Muscle of leg (tissue), 11 donors: Measurements from ENCODE around the gene CYP17A1. TPM values are rescaled to one million over a fixed set of nuclear protein-coding genes. Genes with fewer than 3 reads are reported as not detected.
"Not testable (repeated sequence)": the region's sequence is repeated elsewhere in the genome, so short reads cannot be mapped to it uniquely, and the experiment has no call there.

ENCODE experiments used
- DNase-seq: peaks from one replicate; pipeline ENCODE4 v3.0.0; 2013
- H3K27ac ChIP-seq: one replicate; pipeline ENCODE4 v1.5.1; 2013; ENCODE audit warnings: mild to moderate bottlenecking, low read length, control low read depth
- H3K27me3 ChIP-seq: one replicate; pipeline ENCODE4 v1.6.1; 2013; ENCODE audit warnings: low read length; ENCODE audit not compliant: control insufficient read depth, insufficient read depth
- H3K36me3 ChIP-seq: one replicate; pipeline ENCODE4 v1.6.1; 2013; ENCODE audit warnings: low read length; ENCODE audit not compliant: control insufficient read depth, insufficient read depth
- H3K4me1 ChIP-seq: one replicate; pipeline ENCODE4 v1.6.1; 2013; ENCODE audit warnings: low read length; ENCODE audit not compliant: control insufficient read depth, insufficient read depth
- H3K4me3 ChIP-seq: one replicate; pipeline ENCODE4 v1.5.1; 2013; ENCODE audit warnings: low read length, control low read depth
- H3K9me3 ChIP-seq: replicated peaks from 2 replicates; pipeline ENCODE4 v1.6.1; 2013; ENCODE audit warnings: low read depth, low read length; ENCODE audit not compliant: control insufficient read depth
- WGBS: methylation state at CpG from one replicate; pipeline ENCODE4 v1.1.5; 2013; ENCODE audit warnings: missing lambda C conversion rate; ENCODE audit not compliant: insufficient coverage; 5-methylcytosine and 5-hydroxymethylcytosine counted together
- polyA plus RNA-seq, 8 donors: library from polyadenylated mRNA; unstranded; fragments of 120-200 nt; gene quantifications; one replicate each; pipeline versions ENCODE4 v1.2.1 to v1.2.3, GENCODE V29; 2013; ENCODE audit warnings: inconsistent platforms in 1 of 8, low replicate concordance in 1 of 8; ENCODE audit not compliant: insufficient read length in 8 of 8, insufficient read depth in 1 of 8
- total RNA-seq: library from RNA; stranded (reverse); fragments of 120-200 nt; gene quantifications from one replicate; pipeline ENCODE4 v1.2.4, GENCODE V29; 2013

CYP17A1 gene
- total and polyA plus RNA-seq, 9 donors: 0.17 to 2.0 (median 0.97) TPM; not detected in 1

- not testable (repeated sequence) for H3K27ac ChIP-seq, H3K4me3 ChIP-seq, H3K9me3 ChIP-seq, DNase-seq, H3K27me3 ChIP-seq
- Histone ChIP-seq H3K36me3 (peaks cover 11% of the 10 kb centered on the region), H3K4me1 (peaks cover 26% of the 10 kb centered on the region)
- 100% methylated on average over 1 of the region's 5 CpGs for WGBS
Observed at GRCh38 chr10:102820008-102820407, 17.2 kb downstream of the CYP17A1 start.

- no peaks in the 10 kb centered on the region for H3K9me3 ChIP-seq
- DNase-seq: peak; percentile 65
- peaks cover 33% of the 10 kb centered on the region for H3K4me1 ChIP-seq
- peak overlapping the region; percentile 62 for H3K27ac ChIP-seq
- WGBS: 56% methylated on average over 3 of the region's 6 CpGs
- peaks cover 20% of the 10 kb centered on the region for H3K36me3 ChIP-seq
- H3K4me3 ChIP-seq: no peak overlapping the region
- no peaks in the 10 kb centered on the region for H3K27me3 ChIP-seq
Observed at GRCh38 chr10:102819054-102819453, 18.2 kb downstream of the CYP17A1 start.

- Histone ChIP-seq H3K4me1 (peaks cover 52% of the 10 kb centered on the region), H3K9me3 (no peaks in the 10 kb centered on the region), H3K4me3 (no peak overlapping the region), H3K36me3 (peaks cover 38% of the 10 kb centered on the region), H3K27me3 (no peaks in the 10 kb centered on the region), H3K27ac (no peak overlapping the region)
- 100% methylated on average over 1 of the region's 4 CpGs for WGBS
- no peak for DNase-seq
Observed at GRCh38 chr10:102817175-102817574, 20.0 kb downstream of the CYP17A1 start.

GRCh38 chr10:102815790-102816549, 21.2 kb downstream of the CYP17A1 start:
- Histone ChIP-seq H3K4me1 (peaks cover 58% of the 10 kb centered on the region), H3K9me3 (no peaks in the 10 kb centered on the region), H3K27me3 (no peaks in the 10 kb centered on the region), H3K4me3 (no peak overlapping the region), H3K36me3 (peaks cover 49% of the 10 kb centered on the region), H3K27ac (peak overlapping the region; percentile 92)
- DNase-seq: peak; percentile 82
- 33% methylated on average over 11 of the region's 12 CpGs for WGBS

- H3K4me1 ChIP-seq: peaks cover 58% of the 10 kb centered on the region
- 76% methylated on average over 21 of the region's 23 CpGs for WGBS
- H3K27me3 ChIP-seq: no peaks in the 10 kb centered on the region
- peak overlapping the region; percentile 92 for H3K27ac ChIP-seq
- H3K4me3 ChIP-seq: no peak overlapping the region
- DNase-seq: peak; percentile 57
- H3K36me3 ChIP-seq: peaks cover 51% of the 10 kb centered on the region
- H3K9me3 ChIP-seq: no peaks in the 10 kb centered on the region
Observed at GRCh38 chr10:102814873-102815661, 22.1 kb downstream of the CYP17A1 start.

GRCh38 chr10:102814453-102814871, 22.8 kb downstream of the CYP17A1 start:
- no peak overlapping the region for H3K4me3 ChIP-seq
- no CpG with 5 or more reads among the region's 8 CpGs for WGBS
- DNase-seq: peak; percentile 53
- peaks cover 58% of the 10 kb centered on the region for H3K4me1 ChIP-seq
- H3K27ac ChIP-seq: peak overlapping the region; percentile 92
- no peaks in the 10 kb centered on the region for H3K9me3 ChIP-seq
- peaks cover 55% of the 10 kb centered on the region for H3K36me3 ChIP-seq
- no peaks in the 10 kb centered on the region for H3K27me3 ChIP-seq

- Histone ChIP-seq H3K4me1 (peaks cover 54% of the 10 kb centered on the region), H3K27ac (no peak overlapping the region), H3K27me3 (no peaks in the 10 kb centered on the region), H3K9me3 (no peaks in the 10 kb centered on the region), H3K4me3 (no peak overlapping the region), H3K36me3 (peaks cover 55% of the 10 kb centered on the region)
- DNase-seq: peak; percentile 72
- WGBS: 52% methylated on average over 9 of the region's 16 CpGs
Observed at GRCh38 chr10:102813734-102814452, 23.3 kb downstream of the CYP17A1 start.

GRCh38 chr10:102813017-102813541, 24.1 kb downstream of the CYP17A1 start:
- WGBS: 91% methylated on average over 10 of the region's 17 CpGs
- DNase-seq: no peak
- peaks cover 55% of the 10 kb centered on the region for H3K36me3 ChIP-seq
- no peaks in the 10 kb centered on the region for H3K27me3 ChIP-seq
- H3K4me3 ChIP-seq: no peak overlapping the region
- peaks cover 50% of the 10 kb centered on the region for H3K4me1 ChIP-seq
- no peaks in the 10 kb centered on the region for H3K9me3 ChIP-seq
- H3K27ac ChIP-seq: no peak overlapping the region

- Histone ChIP-seq H3K9me3 (no peaks in the 10 kb centered on the region), H3K27ac (peak overlapping the region; percentile 74), H3K4me1 (peaks cover 50% of the 10 kb centered on the region), H3K4me3 (no peak overlapping the region), H3K27me3 (no peaks in the 10 kb centered on the region), H3K36me3 (peaks cover 55% of the 10 kb centered on the region)
- 65% methylated on average over 7 of the region's 9 CpGs for WGBS
- DNase-seq: peak; percentile 61
Observed at GRCh38 chr10:102812231-102812876, 24.9 kb downstream of the CYP17A1 start.
